ENCODE results near the gene BDKRB2. TPM values are rescaled to one million over a fixed set of nuclear protein-coding genes. Genes with fewer than 3 reads are reported as not detected.
A peak's percentile ranks its signal among the peaks of the same experiment; 100 is the strongest.

The BDKRB2 gene
- total and polyA plus RNA-seq, 8 donors = 3.8 to 9.6 (median 6.6) TPM

DNA sequence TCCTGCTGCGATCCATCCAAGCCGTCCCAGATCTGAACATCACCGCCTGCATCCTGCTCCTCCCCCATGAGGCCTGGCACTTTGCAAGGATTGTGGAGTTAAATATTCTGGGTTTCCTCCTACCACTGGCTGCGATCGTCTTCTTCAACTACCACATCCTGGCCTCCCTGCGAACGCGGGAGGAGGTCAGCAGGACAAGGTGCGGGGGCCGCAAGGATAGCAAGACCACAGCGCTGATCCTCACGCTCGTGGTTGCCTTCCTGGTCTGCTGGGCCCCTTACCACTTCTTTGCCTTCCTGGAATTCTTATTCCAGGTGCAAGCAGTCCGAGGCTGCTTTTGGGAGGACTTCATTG lies 59.5 kb downstream of the BDKRB2 start:
- Histone ChIP-seq H3K4me1 (peaks cover 15 to 23% (median 21%) of the 10 kb centered on the region in 3 donors), H3K36me3 (no peaks in the 10 kb centered on the region), H3K27ac (no peak overlapping the region), H3K4me3 (no peak overlapping the region), H3K27me3 (no peaks in the 10 kb centered on the region), H3K9me3 (no peaks in the 10 kb centered on the region)
- intact Hi-C loops (cut with DNase I) = no loop called here
- 95 to 96% methylated on average over 14 of the region's 14 CpGs for WGBS, 2 donors
- FAIRE-seq = no peak
- DNase-seq = no peak
- TF ChIP-seq, protein P1, sequence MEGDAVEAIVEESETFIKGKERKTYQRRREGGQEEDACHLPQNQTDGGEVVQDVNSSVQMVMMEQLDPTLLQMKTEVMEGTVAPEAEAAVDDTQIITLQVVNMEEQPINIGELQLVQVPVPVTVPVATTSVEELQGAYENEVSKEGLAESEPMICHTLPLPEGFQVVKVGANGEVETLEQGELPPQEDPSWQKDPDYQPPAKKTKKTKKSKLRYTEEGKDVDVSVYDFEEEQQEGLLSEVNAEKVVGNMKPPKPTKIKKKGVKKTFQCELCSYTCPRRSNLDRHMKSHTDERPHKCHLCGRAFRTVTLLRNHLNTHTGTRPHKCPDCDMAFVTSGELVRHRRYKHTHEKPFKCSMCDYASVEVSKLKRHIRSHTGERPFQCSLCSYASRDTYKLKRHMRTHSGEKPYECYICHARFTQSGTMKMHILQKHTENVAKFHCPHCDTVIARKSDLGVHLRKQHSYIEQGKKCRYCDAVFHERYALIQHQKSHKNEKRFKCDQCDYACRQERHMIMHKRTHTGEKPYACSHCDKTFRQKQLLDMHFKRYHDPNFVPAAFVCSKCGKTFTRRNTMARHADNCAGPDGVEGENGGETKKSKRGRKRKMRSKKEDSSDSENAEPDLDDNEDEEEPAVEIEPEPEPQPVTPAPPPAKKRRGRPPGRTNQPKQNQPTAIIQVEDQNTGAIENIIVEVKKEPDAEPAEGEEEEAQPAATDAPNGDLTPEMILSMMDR (IDR thresholded peaks at IDR 0.05) = no peak
- no peak for ATAC-seq

DNA sequence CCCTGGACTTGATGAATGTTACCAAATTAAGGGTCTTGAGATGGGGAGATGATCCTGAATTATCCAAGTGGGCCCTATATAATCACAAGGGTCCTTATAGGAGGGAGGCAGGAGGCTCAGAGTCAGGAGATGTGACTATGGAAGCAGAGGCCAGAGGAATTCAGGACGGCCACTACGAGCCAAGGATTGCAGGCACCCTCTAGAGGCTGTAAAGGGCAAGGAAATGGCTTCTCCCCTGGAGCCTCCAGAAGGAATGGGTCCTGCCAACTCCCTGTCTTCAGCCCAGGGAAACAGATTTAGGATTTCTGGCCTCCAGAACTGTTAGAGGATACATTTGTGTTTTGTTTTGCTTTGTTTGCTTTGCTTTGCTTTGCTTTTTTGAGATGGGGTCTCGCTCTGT lies 60.2 kb downstream of the BDKRB2 start:
- peaks cover 21 to 25% (median 23%) of the 10 kb centered on the region in 3 donors for H3K4me1 ChIP-seq
- peak overlapping the region in 1 of 4 donors; percentile 14 for H3K4me3 ChIP-seq
- intact Hi-C loops (cut with DNase I) = no loop called here
- WGBS, 2 donors = 56 to 61% methylated on average over 3 of the region's 3 CpGs
- no peaks in the 10 kb centered on the region for H3K9me3 ChIP-seq
- no peaks in the 10 kb centered on the region for H3K27me3 ChIP-seq
- H3K36me3 ChIP-seq = no peaks in the 10 kb centered on the region
- DNase-seq (peak in 1 of 6 donors; percentile 8), FAIRE-seq (no peak), ATAC-seq (no peak)
- TF ChIP-seq, protein P1 (IDR thresholded peaks at IDR 0.05) = no peak
- H3K27ac ChIP-seq = peak overlapping the region; percentile 31 to 81 (median 74)

DNA sequence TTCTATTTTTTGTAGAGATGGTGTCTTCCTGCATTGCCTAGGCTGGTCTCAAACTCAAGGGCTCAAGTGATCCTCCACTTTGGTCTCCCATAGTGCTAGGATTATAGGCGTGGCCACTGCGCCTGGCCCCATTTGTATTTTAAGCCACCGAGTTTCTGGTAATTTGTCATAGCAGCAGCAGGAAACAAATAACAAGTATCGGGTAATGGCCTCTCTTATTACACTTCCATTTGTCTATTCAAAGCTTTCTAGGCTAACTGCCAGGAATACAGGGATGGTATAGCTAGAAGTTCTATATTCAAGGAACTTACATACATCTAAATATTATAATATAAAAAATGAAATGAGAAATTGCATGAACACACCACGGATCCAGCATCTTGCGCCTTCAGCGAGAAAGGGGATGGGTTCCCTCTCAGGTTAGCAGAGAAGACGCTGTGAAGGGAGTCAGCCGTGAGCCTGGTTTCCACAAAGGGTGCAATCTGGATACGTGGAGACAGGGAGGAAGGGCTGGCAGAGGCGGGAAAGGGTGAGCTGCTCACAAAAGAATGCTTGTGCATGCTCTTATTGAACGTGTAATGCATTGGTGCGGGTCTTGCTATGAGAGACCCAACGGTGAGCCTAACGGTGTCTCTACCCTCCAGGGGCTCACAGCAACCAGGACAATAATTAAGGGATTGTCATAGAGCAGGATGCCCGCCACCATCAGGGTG lies 60.9 kb downstream of the BDKRB2 start:
- TF ChIP-seq, protein P1 (IDR thresholded peaks at IDR 0.05) = no peak
- FAIRE-seq (no peak), DNase-seq (peak in 2 of 6 donors; percentile 11 to 26), ATAC-seq (no peak)
- H3K27ac ChIP-seq = peak overlapping the region; percentile 59 to 81 (median 74)
- H3K27me3 ChIP-seq = no peaks in the 10 kb centered on the region
- peak overlapping the region in 2 of 4 donors; percentile 39 to 41 for H3K4me3 ChIP-seq
- intact Hi-C loops (cut with DNase I) = no loop called here
- no peaks in the 10 kb centered on the region for H3K36me3 ChIP-seq
- peaks cover 25 to 27% (median 26%) of the 10 kb centered on the region in 3 donors for H3K4me1 ChIP-seq
- H3K9me3 ChIP-seq = no peaks in the 10 kb centered on the region
- WGBS, 2 donors = 37 to 58% methylated on average over 16 of the region's 16 CpGs

DNA sequence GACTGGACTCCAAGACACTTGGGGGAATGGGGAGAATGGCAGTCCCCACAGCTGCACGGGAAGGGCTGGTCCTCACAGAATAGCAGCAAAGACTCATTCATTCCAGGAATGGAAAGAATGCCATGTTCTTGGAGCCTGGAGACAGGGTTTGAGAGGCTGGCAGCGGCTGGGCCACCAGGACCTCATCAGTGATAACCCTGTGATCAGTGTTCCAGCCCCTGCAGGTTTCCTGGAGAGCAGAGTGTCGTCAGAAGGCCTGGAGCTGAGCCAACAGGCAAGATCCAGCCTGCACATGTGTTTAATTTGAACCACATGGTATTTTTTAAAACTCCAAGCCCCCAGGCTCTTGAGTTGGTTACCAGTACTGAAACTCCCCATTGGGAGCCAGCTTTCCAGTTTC lies 62.7 kb downstream of the BDKRB2 start:
- no peaks in the 10 kb centered on the region for H3K27me3 ChIP-seq
- H3K36me3 ChIP-seq = no peaks in the 10 kb centered on the region
- TF ChIP-seq, protein P1 (IDR thresholded peaks at IDR 0.05) = no peak
- H3K4me3 ChIP-seq = peak overlapping the region in 3 of 4 donors; percentile 5 to 41 (median 39)
- H3K9me3 ChIP-seq = no peaks in the 10 kb centered on the region
- 9 to 17% methylated on average over 3 of the region's 3 CpGs for WGBS, 2 donors
- DNase-seq (peak in 5 of 6 donors; percentile 28 to 78 (median 74)), ATAC-seq (peak; percentile 22 to 53 (median 46)), FAIRE-seq (no peak)
- intact Hi-C loops (cut with DNase I) = no loop called here
- H3K4me1 ChIP-seq = peaks cover 10 to 19% (median 14%) of the 10 kb centered on the region in 3 donors
- peak overlapping the region; percentile 59 to 81 (median 74) for H3K27ac ChIP-seq

DNA sequence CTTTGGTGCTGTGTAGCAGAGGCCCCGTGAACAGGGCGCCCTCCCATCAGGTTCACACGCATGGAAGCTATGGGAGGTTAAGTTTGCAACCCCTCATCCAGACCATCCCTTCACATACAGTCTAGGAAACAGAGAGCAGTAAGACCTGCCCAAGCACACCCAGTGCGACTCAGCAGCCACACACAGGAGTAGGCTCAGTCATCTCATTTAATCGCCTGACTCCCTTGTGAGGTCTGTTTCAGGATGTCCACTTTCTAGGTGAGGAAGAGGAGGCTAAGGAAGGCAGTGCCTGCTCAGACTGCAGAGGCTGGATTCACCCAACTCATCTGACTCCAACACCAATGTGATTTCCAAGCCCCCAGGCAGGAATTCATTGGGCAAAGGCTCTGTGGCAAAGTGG lies 63.3 kb downstream of the BDKRB2 start:
- ATAC-seq (peak; percentile 8 to 17 (median 12)), DNase-seq (peak in 1 of 6 donors; percentile 12), FAIRE-seq (no peak)
- TF ChIP-seq, protein P1 (IDR thresholded peaks at IDR 0.05) = no peak
- intact Hi-C loops (cut with DNase I) = no loop called here
- 30 to 57% methylated on average over 5 of the region's 5 CpGs for WGBS, 2 donors
- Histone ChIP-seq H3K4me1 (peaks cover 8 to 19% (median 14%) of the 10 kb centered on the region in 3 donors), H3K27me3 (no peaks in the 10 kb centered on the region), H3K9me3 (no peaks in the 10 kb centered on the region), H3K4me3 (peak overlapping the region in 3 of 4 donors; percentile 5 to 41 (median 39)), H3K27ac (peak overlapping the region; percentile 59 to 81 (median 74)), H3K36me3 (no peaks in the 10 kb centered on the region)

Measured in pancreas (tissue), 10 donors.